ENCODE results near the gene MS4A4E. TPM values are rescaled to one million over a fixed set of nuclear protein-coding genes. Genes with fewer than 3 reads are reported as not detected.
"Not testable (repeated sequence)": the region's sequence is repeated elsewhere in the genome, so short reads cannot be mapped to it uniquely, and the experiment has no call there.

The MS4A4E gene
- total and polyA plus RNA-seq, 2 of the 8 experiments (the other 6 are each of a cell fraction or from before 2014, with no cell fraction given), result not detected

DNA sequence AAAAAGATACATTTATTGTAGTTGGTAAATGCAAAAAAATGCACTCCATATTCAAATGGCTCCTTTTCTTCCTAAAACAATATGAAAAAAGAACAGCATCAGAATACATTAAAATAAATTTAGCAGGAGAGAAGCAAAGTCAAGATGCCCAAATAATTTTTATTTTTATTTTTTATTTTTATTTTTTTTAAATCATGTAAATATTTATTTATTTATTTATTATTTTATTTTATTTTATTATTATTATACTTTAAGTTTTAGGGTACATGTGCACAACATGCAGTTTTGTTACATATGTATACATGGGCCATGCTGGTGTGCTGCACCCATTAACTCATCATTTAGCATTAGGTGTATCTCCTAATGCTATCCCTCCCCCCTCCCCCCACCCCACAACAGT lies 90.2 kb downstream of the MS4A4E start:
- H3K27ac ChIP-seq (ENCODE audit: low read depth, low read length); H2BK20ac ChIP-seq (ENCODE audit: low read length); H3K9ac ChIP-seq (replicated peaks in 1 of 4; ENCODE audit: extremely low read depth in 1 of 4, low read depth in 3 of 4, low read length in 3 of 4); H3K14ac ChIP-seq (ENCODE audit: insufficient read length); H2BK120ac ChIP-seq (replicated peaks; ENCODE audit: low read depth, low read length); H3K23me2 ChIP-seq (ENCODE audit: low read depth, low read length); H3K4me1 ChIP-seq (replicated peaks in 1 of 4; ENCODE audit: control insufficient read depth in 3 of 4, insufficient read depth in 4 of 4, low read length in 3 of 4); H3K56ac ChIP-seq (replicated peaks; ENCODE audit: insufficient read length, low read depth, low read length); H2BK15ac ChIP-seq (ENCODE audit: low read length); H2BK5ac ChIP-seq (ENCODE audit: low read depth, low read length); H2AFZ ChIP-seq (ENCODE audit: low read length); POLR2A ChIA-PET (ENCODE audit: partially characterized antibody); H2BK12ac ChIP-seq (ENCODE audit: low read depth, low read length); CTCF ChIA-PET (ENCODE audit: partially characterized antibody); H3K4me3 ChIP-seq (ENCODE audit: extremely low read depth in 1 of 4, insufficient read depth in 2 of 4, low read depth in 3 of 4, low read length in 4 of 4); H3K27me3 ChIP-seq (replicated peaks in 1 of 4; ENCODE audit: control insufficient read depth in 3 of 4, extremely low read depth in 1 of 4, insufficient read depth in 3 of 4, low read length in 3 of 4); H4K20me1 ChIP-seq (replicated peaks in 1 of 2; ENCODE audit: control insufficient read depth in 1 of 2, insufficient read depth in 2 of 2, low read length in 2 of 2); H3K23ac ChIP-seq (ENCODE audit: insufficient read length); H4K5ac ChIP-seq (ENCODE audit: insufficient read length, low read depth, low read length); H3K4ac ChIP-seq (replicated peaks; ENCODE audit: insufficient read length, low read depth, low read length); H3K9me3 ChIP-seq (ENCODE audit: insufficient read depth in 2 of 2, low read depth in 1 of 2, low read length in 1 of 2); H3K4me2 ChIP-seq (ENCODE audit: insufficient read depth in 1 of 2, low read depth in 2 of 2, low read length in 2 of 2); H3K36me3 ChIP-seq (ENCODE audit: control insufficient read depth in 2 of 4, insufficient read depth in 4 of 4, low read length in 3 of 4); H2AK5ac ChIP-seq (ENCODE audit: low read depth, low read length); H4K8ac ChIP-seq (ENCODE audit: extremely low read depth, insufficient read depth, low read length); H3K18ac ChIP-seq (ENCODE audit: extremely low read depth, low read length); FAIRE-seq; H3K79me1 ChIP-seq (ENCODE audit: low read depth, low read length); H4K91ac ChIP-seq (replicated peaks; ENCODE audit: insufficient read length, low read length); DNase-seq (ENCODE audit: low read depth in 1 of 2, low spot score in 2 of 2); H3K79me2 ChIP-seq (ENCODE audit: control insufficient read depth in 1 of 2, insufficient read depth in 2 of 2, low read length in 2 of 2): not testable (repeated sequence)
